HS-27A (cell line): ENCODE data around the gene JDP2.

ENCODE experiments used
- DNase-seq: peaks from one replicate; pipeline ENCODE4 v3.0.0-alpha.2; 2012; ENCODE audit warnings: low read depth, missing footprints

Gene JDP2

DNA sequence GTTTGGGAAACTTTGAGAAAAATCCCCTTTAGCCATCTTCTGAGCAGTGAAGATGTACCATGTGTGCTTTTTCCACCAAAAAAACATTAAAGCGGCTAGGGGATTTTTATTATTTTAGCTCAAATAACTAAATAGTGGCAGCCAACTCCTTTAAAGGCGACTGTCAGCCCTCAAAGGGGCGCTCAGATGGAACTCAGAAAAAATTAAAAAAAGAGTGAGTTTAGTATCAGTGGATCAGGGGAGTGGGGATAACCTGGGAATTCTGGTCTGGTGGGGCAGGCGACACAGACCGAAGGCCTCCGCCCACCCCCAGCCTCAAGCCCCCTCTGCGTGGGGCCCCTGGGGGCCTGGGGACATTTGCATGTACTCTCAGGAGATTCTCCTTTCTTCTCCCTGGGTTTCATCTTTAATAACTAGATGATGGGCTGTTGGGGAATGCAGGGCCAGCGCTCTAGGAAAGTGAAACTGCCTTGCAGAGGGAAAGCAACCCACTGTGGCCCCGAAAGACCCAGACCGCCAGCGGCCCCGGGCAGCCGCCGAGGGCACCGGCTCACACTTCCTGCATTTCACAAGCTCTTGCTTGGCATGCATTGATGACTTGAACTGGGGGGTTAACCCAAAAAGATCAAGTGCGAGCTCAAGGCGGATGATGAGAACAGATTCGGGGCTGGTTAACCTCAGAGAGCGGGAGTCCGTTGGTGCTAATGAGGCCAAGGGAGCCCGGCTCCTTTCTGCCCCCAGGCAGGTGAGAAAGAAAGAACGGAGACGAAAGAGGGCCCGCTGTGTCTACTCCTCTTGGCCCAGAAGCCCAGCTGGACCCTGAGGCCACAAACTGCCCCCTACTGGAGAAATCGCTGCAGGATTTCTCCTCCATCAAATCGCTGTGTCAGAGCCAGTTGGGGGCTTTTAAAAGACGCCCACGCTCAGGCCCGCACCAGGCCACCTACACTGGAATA is 87.1 kb downstream of the JDP2 start:
- DNase-seq: no peak

DNA sequence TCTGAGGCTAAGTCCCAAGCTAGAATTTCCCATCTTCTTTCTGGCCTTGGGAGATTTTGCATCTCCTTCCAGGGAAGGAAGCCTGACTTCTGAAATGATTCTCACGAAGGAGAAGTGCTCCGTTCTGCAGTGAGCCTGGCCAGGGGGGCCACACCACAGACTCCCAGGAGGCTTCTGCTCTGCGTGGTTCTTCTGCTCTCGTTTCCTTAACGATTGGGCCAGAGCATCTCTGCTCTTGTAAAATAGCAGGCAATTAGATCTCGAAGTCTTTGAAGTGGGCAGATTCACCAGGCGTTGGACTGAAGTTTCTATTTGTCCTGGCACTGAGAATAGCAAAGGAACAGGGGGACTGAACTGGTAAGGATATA is 87.8 kb downstream of the JDP2 start:
- DNase-seq: no peak

DNA sequence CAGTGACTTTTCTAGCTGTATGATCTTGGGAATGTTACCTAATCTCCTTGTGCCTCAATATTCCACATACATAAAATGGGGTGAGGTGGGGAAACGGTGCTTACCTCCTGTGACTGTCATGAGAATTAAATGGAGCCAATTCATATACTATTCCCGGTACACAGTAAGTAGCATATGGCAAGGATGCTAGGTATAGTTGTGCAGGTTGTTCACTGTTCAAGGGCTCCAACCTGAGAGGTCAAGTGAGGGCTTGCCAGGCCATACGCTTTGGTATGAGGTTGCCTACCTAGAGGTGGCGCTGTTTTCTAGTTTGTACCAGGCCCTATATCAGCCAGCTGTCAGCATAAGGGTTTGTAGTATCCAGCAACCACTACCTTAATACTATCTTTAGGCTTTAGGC is 90.8 kb downstream of the JDP2 start:
- no peak for DNase-seq

DNA sequence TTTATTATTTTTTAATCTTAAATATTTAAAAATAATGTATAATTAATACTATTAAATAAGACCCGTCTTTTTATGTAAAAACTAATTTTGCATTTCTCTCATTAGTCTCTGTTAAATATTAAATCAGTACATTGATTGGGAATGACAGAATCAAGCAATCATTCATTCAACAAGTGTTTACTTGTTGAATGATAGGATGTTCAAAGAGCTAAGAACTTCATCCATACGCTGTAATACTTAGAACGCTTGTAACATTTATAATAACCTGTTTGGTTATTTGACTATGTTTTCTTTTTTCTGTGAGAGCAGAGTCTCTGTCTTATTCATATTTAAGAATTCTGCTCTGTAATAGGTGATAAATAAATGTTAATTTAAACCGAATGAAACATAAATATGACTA is 91.6 kb downstream of the JDP2 start:
- DNase-seq: no peak

DNA sequence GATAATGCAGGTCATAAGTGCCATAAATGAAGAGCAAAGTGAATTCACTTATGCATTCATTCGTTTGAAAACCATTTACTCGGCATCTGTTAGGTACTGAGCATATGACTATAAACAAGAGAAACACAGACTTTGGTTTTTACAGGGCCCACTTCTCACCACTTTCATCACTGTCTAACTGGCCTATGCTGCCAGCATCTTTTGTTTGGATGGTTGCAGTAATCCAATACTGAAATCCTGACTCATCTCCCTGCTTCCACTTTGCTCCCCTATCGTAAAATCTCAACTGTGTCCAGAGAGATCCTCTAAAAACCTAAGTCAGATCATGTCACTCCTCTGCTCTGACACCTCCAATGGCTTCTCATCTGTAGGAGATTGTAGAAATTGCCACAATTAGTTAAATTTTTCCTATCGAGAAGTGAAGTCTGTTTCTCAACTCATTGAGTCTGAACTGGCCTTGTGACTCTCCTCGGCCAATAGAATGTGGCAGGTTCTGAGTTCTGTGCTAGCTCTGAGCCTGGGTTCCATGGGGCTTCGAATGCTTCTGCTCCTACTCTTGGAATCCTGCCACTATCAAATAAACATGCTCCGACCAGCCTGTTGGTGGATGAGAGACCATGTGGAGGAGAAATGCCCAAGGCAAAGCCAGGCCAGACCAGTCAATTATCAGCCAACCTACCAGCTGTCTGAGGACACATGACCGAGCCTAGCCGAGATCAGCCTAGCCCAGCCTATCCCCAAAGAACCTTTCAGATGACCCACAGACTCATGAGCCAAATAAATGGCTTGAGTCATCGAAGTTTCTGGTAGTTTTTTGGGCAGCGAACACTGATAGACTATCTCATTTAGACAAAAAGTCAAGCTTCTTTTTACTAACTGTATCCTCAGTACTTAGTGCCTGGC is 92.3 kb downstream of the JDP2 start:
- no peak for DNase-seq

DNA sequence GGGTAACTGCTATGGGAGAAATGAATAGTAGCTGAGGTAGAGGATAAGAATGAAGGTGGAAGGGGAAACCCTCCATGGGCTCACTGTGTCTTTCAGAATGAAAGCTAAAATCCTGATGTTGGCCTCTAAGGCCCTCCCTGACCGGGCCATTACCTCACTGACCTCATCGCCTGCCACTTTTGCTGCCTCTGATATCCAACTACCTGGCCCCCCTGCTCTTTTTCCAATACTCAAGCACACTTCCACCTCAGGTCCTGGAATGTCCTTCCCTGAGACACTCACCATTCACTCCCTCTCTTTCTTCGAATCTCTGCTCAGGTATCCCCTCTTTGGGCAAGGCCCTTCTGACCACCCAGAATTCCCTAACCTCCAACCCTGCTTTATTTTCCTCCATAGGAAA is 93.0 kb downstream of the JDP2 start:
- no peak for DNase-seq

DNA sequence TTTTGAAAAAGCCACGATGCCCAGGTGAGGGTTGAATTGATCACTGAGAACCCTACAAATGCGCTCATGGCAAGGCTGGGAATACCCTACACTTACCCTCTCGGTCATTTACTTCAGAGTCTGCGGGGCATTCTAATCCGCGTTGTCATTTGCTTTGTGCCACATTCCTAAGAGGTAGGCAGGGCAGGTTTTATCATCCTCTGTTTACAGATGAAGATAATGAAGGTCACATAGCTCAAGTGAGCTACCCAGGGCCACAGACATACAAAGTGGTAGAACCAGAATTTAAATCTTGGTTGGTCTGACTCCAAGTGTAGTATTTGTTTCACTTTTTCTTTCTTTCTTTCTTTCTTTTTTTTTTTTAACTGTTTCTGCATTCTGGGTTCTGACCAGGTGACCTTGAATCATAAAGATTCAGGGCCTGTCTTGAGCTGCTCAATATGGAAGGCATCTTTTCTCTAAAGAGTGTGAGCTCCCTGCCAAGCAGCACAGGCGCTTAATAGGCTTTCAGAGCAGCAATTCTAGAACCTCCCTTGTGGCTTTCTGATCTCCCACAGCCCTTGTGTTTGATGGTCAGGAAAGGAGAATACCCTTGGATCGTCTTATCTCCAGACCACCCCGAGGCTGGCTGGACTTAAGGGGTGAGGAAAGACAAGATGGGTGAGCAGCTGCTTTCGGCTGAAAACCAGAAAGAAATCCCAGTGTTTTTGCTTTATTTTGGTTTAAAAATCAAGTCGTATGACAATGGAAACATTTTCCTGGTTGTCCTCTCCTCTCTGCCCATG is 93.8 kb downstream of the JDP2 start:
- DNase-seq: no peak

DNA sequence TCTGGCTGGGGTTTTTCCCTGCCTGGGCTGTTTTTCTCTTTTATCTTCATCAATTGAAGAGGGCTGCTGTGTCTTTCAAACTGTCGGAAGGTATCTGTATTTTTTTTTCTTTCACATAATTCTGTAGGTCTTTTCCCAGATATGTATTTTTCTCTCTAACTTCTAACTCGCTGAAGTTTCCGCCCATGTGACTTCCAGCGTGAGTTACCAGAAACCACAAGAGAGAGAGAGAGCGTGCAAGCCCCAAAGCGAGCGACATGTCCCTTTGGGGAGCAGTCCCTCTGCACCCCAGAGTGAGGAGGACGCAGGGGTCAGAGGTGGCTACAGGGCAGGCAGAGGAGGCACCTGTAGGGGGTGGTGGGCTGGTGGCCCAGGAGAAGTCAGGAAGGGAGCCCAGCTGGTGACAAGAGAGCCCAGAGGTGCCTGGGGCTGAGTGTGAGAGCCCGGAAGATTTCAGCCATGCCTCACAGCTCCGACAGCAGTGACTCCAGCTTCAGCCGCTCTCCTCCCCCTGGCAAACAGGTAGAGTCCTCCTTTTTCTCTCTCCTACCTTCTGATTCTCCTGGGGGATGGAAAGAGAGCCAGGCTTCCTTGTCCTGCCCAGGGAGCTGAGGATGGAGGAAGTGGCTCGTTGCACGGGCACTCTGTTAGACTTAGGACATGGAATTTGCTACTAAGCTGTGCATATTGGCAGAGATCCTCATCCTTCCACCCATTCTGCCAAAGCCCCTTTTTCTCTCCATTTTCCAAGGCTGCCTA is 94.6 kb downstream of the JDP2 start, which contains the start of gene BATF:
Gene BATF (plus strand): TSS at position 246 of the 759 bp plus-strand sequence. CDS start 214 bp downstream, at position 460.
- no peak for DNase-seq

DNA sequence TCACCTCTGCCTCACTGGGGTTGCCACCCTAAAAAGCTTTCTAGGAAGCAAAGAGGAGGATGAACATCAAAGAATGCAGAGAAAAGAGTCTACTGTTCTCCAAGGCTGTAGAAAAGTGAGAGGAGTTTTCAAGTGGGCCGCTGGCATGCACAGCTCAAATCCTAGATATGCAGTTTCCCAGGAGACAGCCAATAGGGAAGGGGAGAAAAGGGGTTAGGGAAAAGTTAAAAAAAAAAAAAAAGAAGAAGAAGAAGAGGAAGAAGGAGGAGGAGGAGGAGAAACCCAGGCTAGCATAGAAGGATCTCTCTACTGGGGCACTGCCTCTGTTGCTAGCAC is 95.1 kb downstream of the JDP2 start:
- no peak for DNase-seq
